NCI-H2107 (cell line): ENCODE measurements around the gene KCP.

Source experiments
- DNase-seq: peaks from one replicate; lab custom pipeline; 2025; lab: John Stamatoyannopoulos, UW

KCP gene

DNA sequence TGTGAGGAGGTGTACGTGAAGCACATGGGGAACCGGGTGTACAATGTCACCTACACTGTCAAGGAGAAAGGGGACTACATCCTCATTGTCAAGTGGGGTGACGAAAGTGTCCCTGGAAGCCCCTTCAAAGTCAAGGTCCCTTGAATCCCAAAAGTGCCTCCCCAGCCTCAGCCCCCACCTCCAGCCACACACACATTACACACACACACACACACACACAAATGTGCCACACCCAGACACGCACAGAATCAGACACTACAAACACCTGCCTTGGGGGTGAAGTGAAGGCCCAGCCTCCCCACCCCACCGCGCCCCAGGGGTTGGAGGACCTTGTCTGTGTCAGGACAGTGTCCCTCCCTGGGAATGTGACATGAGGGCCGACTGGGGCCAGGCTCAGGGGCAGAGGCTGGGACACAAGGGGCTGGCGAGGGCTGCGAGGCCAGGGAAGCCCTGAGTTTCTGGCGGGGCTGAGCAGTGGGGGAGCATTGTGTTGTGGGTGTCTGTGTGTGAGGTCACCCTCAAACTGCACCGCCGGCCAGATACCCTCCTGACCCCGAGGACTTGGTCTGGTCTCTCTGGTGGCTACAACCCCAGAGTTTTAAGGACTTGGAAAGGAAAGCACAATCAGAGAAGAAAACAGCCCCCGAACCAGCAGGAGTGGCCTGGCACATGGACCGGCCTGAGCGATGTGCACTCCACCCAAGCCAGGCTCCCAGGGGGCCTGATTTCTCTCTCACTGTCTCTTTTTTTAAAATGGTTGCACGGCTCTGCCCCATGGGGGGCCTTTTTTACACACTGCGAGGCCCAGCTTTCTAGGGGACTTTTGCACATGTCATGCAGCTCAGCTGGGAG lies 51.9 kb downstream of the KCP start:
- no peak for DNase-seq

DNA sequence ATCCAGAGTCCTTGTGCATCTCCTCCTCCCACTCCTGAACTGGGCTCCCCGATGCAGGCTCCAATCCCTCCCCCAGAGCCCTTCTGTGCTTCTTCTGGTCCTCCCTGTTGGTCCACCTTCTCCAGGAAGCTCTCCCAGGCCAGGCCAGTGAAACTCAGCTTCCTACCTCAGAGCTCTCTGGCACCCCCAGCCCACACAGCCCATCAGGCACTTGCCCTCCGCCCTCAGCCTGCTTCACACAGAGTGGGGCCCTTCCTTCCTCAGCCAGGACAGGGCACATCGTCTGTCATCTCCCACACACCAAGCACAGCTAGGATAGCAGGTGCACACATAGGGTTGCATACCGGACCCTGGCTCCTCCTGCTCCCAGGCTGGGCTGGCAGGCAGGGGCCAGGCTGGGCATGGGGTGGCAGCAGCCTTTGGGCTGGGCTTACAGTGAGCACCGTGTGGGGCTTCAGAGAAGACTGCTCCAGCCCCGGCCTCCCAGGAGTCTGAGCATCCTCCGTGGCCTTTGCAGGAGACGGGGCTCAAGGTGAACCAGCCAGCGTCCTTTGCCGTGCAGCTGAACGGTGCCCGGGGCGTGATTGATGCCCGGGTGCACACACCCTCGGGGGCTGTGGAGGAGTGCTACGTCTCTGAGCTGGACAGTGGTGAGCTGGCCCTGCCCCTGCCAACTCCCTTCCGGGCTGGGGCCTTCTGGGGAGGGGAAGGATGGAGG lies 54.3 kb downstream of the KCP start:
- DNase-seq: no peak

DNA sequence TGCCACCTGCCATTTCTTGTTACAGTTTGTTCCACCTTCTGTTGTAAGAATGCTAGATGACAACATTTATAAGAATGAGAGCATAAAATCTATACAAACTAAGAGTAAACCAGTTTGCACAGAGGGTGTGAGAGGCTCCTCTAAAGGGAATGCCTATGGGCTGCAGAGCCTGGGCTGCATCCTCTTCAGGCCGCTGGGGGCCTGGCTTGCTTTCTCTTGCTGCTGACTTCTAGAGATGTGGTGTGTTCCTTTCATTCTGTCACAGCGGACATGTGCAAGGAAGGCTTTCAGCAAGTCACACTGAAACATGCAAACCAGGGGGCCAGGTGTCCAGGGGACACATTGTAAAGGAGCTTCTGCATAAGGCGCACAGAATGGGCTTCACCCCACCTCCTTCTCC lies 55.0 kb downstream of the KCP start:
- no peak for DNase-seq

DNA sequence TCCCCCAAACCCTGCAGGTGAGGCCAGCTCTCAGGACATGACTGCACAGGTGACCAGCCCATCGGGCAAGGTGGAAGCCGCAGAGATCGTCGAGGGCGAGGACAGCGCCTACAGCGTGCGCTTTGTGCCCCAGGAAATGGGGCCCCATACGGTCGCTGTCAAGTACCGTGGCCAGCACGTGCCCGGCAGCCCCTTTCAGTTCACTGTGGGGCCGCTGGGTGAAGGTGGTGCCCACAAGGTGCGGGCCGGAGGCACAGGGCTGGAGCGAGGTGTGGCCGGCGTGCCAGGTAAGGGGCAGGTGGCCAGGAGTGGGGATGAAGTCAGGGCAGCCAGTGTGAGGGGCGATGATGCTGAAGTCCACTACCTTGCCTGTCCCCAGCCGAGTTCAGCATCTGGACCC lies 56.1 kb downstream of the KCP start:
- DNase-seq: no peak

DNA sequence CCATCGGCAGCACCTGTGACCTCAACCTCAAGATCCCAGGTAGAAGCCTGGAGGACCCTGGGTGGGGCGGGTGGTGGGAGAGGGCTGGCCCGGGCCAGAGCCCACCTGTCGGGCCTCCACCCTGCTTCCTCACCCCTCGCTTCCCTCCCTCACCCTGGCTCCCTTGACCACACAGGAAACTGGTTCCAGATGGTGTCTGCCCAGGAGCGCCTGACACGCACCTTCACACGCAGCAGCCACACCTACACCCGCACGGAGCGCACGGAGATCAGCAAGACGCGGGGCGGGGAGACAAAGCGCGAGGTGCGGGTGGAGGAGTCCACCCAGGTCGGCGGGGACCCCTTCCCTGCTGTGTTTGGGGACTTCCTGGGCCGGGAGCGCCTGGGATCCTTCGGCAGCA lies 56.7 kb downstream of the KCP start:
- no peak for DNase-seq

DNA sequence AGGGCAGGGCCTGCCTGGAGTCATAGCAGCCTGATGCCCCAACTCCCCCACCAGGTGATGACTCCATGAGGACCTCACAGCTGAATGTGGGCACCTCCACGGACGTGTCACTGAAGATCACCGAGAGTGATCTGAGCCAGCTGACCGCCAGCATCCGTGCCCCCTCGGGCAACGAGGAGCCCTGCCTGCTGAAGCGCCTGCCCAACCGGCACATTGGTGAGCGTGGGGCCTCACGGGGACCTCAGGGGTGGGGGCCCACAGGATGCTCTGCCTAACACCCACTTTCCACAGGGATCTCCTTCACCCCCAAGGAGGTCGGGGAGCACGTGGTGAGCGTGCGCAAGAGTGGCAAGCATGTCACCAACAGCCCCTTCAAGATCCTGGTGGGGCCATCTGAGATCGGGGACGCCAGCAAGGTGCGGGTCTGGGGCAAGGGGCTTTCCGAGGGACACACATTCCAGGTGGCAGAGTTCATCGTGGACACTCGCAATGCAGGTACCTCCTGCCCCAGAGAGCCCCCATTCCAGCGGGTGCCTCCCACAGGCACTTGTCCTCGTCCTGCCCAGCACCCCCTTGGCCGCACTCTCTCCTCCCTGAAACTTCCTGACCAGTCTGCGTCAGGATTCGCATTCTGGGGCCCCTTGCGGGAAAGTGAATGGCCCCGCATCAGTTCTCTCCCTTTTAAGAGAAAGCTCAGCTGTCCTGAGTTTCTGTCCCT lies 57.8 kb downstream of the KCP start:
- no peak for DNase-seq

DNA sequence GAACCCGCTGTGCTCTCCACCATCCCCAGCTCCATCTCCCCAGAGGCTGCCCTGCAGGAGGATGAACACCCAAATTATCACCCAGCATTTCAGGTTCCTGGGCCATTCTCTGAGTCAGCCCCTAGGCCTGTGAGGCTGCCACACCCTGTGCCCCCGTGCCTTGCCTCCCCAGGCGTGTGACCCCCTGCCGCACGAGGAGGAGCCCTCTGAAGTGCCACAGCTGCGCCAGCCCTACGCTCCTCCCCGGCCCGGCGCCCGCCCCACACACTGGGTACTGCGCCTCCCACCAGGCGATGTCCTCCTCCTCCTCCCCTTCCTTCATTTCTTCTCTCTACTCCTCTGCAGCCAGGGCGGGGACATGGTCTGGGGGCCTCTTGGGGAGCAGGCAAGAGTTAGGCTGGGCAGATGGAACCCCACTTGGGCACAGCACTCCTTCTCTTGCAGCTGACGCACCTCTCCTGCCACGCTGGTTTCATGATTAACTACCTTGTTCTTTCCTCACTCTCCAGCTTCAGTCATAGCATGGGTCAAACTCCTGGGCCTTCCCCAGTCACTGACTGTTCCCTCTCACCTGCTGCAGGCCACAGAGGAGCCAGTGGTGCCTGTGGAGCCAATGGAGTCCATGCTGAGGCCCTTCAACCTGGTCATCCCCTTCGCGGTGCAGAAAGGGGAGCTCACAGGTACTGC lies 60.6 kb downstream of the KCP start:
- DNase-seq: no peak

DNA sequence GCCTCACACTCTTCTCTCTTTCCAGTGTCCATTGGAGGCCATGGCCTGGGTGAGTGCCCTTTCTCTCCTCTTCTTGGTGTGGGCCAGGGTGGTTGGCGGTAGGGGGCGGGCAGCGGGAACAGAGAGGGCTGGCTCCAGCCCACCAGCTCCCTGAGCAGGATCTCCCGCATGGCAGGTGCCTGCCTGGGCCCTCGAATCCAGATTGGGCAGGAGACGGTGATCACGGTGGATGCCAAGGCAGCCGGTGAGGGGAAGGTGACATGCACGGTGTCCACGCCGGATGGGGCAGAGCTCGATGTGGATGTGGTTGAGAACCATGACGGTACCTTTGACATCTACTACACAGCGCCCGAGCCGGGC lies 61.4 kb downstream of the KCP start:
- no peak for DNase-seq

DNA sequence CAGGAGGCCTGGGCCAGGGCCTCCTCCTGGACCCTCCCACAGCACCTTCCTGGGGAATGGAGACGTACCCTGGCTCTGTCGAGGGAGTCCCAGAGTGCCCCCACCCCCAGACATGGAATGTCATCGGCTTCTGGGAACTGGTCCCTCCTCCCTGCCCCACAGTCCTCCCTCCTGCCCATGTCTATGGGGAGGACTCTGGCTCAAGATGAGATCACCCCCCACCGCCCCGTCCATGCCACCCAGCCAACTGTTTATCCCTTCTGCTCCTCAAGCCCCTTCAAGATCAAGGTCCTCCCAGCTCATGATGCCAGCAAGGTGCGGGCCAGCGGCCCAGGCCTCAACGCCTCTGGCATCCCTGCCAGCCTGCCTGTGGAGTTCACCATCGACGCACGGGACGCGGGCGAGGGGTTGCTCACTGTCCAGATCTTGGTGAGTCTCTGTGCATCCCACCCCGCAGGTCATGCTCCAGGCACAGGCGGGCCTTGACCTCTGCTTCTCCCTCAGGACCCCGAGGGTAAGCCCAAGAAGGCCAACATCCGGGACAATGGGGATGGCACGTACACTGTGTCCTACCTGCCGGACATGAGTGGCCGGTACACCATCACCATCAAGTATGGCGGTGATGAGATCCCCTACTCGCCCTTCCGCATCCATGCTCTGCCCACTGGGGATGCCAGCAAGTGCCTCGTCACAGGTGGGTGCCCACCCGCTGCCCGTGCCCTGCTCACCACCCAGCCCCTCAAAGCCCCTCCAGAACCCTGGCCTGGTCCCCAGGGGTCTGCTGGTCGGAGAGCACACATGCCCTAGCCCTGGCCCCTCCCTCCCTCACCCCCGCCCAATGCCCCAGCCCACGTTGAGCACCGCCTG lies 62.0 kb downstream of the KCP start:
- DNase-seq: no peak

DNA sequence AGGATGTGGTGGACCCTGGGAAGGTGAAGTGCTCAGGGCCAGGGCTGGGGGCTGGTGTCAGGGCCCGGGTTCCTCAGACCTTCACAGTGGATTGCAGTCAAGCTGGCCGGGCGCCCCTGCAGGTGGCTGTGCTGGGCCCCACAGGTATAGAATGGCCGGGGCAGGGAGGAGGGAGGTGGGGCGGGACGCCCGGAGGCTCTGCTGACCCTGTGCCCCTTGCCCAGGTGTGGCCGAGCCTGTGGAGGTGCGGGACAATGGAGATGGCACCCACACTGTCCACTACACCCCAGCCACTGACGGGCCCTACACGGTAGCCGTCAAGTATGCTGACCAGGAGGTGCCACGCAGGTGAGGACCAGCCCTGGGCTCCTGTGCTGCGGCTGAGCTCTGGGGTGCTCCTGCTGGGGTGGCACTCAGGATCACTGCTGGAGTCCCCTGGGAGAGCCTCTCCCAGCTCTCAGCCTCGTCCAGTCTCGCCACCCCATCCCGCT lies 62.7 kb downstream of the KCP start:
- DNase-seq: no peak

DNA sequence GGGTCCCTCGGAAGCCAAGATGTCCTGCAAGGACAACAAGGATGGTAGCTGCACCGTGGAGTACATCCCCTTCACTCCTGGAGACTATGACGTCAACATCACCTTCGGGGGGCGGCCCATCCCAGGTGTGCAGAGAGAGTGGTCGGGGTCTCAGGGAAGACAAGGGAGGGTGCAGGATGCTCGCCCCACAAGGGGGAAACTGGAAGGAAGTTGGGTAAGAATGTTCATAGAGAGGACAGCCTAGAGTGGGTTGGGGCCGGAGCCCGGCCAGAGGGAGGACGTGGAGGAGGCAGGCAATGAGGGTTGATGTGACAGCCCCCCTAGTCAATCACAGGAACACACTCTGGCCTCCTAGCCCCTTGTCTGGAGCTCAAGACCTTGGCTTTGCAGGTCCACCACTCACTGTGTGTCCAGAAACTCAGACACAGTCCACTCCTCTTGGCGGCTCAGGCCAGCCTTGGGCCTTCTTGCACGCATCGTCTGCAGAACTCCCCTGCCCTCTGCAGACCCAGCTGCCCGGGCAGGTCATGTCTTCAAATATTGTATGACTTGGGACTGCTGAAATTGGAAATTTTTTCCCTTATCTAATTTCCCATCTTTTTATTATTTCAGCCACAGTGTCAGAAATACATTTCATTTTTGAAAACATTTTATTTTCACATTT lies 63.6 kb downstream of the KCP start:
- no peak for DNase-seq

DNA sequence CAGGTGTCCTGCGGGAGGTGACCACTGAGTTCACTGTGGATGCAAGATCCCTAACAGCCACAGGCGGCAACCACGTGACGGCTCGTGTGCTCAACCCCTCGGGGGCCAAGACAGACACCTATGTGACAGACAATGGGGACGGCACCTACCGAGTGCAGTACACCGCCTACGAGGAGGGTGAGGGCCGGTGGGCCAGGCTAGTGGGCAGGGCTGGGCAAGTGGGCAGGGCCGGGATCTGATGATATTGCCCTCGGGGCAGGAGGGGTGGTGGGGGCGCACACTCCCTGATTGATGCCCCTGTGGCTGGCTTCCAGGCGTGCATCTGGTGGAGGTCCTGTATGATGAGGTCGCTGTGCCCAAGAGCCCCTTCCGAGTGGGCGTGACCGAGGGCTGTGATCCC lies 64.5 kb downstream of the KCP start:
- no peak for DNase-seq

DNA sequence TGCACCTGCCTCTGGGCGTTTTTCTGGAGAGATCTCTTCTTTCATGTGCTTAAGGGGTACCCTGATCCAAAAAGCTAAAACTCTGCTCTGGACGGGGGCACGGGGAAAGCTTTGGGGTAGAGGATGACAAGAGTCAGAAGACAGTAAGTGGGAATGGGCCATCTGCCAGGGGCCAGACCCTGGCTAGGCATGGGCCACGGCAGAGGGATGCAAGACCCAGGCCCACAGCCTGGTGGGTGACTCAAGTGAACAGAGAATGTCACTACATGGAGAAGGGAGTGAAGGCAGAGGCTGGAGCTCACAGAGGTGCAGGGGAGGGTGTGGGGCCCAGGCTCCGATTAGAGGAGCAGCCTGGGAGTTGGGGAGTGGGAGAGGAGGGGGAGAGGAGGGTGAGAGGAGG lies 65.0 kb downstream of the KCP start:
- no peak for DNase-seq

DNA sequence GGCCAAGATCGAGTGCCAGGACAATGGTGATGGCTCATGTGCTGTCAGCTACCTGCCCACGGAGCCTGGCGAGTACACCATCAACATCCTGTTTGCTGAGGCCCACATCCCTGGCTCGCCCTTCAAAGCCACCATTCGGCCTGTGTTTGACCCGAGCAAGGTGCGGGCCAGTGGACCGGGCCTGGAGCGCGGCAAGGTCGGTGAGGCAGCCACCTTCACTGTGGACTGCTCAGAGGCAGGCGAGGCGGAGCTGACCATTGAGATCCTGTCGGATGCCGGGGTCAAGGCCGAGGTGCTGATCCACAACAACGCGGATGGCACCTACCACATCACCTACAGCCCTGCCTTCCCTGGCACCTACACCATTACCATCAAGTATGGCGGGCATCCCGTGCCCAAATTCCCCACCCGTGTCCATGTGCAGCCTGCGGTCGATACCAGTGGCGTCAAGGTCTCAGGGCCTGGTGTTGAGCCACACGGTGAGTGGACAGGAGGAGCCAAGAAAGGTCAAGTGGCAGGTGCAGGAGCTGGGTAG lies 65.7 kb downstream of the KCP start:
- no peak for DNase-seq

DNA sequence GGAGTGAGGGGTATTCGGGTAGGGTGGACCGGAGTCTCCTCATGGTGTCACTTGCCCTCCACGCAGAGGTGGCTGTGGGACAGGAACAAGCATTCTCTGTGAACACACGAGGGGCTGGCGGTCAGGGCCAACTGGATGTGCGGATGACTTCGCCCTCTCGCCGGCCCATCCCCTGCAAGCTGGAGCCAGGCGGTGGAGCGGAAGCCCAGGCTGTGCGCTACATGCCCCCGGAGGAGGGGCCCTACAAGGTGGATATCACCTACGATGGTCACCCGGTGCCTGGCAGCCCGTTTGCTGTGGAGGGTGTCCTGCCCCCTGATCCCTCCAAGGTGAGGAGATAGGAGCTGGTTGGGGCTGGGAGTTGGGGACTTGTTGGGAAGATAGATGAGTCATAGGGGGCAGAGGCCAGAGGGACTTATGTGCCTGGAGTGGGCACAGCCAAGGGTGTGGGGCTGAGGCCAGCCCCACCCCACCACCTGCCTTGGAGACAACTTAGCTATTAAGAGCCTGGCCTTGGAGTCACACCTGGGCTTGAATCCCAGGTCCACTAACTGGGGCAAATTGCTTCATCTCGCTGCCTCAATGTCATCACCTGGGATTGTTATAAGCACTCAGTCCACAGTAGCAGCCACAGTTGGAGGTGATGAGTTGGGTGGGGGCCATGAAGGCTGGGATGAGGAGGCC lies 66.4 kb downstream of the KCP start:
- no peak for DNase-seq

DNA sequence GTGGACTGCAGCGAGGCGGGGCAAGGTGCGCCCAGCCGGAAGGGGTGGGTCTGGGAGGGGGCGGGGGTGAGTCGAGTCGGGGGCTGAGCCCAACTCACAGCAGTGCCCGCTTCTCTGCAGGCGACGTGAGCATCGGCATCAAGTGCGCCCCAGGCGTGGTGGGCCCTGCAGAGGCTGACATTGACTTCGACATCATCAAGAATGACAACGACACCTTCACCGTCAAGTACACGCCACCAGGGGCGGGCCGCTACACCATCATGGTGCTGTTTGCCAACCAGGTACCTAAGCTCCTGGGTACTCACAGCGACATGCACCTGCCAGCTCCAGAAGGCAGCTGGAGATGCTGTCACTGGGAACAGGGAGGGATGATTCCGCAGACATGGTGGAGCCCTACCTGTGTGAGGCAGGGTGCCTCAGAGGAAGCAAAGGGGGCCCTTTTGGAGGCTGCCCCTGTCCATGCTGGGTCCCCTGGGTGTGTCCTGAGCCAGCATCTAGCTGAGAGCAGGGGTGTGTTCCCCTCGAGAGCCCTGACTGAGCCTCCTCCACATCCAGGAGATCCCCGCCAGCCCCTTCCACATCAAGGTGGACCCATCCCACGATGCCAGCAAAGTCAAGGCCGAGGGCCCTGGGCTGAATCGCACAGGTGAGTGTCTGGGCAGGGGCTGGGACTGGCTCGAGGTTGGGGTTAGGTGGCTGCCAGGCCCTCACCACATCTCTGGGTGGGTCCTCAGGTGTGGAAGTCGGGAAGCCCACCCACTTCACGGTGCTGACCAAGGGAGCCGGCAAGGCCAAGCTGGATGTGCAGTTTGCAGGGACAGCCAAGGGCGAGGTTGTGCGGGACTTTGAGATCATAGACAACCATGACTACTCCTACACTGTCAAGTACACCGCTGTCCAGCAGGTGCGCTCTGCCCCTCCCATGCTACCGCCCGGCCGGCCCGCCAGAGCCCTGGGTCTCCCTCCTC lies 67.6 kb downstream of the KCP start:
- no peak for DNase-seq

DNA sequence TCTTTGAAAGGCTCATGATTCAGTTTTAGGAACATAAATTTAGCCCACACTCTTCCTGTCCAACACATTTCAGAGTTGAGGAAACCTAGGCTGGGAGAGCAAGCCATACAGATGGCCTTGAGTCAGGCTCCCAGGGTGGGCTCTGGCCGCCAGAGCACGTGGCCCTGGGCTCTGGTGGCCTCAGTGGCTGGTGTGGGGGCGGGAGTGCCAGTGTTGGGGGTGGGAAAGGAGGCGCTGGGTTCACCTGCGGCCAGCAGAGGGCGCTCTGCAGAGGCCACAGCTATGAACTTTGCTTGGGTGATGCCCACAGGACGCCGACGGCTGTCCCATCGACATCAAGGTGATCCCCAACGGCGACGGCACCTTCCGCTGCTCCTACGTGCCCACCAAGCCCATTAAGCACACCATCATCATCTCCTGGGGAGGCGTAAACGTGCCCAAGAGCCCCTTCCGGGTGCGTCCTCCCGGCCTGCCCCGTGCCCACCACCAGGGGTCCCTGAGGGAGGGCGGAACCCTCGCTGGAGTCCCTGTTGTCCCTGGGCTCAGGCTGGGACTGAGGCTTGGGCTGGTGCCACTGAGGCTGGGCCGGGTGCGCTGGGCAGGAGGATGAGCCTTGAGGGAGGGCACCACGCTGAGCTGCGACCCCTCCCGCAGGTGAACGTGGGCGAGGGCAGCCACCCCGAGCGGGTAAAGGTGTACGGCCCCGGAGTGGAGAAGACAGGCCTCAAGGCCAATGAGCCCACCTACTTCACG lies 68.4 kb downstream of the KCP start:
- no peak for DNase-seq

DNA sequence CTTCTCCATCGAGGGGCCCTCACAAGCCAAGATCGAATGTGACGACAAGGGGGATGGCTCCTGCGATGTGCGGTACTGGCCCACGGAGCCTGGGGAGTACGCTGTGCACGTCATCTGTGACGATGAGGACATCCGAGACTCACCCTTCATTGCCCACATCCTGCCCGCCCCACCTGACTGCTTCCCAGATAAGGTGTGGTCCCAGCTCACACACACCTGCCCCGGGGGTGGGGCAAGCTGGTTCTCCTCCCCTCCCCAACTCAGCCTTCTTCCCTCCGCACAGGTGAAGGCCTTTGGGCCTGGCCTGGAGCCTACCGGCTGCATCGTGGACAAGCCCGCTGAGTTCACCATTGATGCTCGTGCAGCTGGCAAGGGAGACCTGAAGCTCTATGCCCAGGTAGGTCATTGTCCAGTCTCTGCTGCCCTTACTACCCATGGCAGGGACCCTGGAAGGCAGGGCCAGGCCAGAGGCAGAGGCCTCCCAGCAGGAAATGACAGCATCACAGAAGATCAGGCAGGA lies 69.3 kb downstream of the KCP start:
- DNase-seq: no peak
